ENCODE measurements around the gene WWOX.

DNA sequence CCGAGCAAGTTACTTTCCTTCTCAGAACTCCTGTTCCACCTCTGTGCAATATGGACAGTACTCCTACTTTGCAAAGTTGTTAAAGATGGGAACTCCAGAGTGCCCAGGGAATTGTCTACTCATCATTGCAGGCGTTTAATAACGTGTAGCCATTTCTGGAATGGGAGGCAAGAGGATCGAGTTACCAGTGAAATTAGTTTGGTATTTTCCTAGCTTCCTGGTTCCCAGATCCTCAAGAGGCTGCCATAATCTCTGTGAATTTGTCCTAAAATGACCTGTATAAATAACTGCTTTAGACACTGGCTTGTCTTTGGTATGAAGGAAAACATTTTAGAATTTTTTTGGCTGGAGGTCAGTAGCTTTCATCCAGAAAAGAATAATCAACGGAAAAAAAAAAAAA is 27.7 kb downstream of the WWOX start:
- TF ChIP-seq CBX2 (IDR thresholded peaks at IDR 0.05; ENCODE audit: borderline replicate concordance, low read depth) (no peak), NFE2L2 (conservative IDR thresholded peaks at IDR 0.05; ENCODE audit: low read length) (no peak), SMC3 (IDR thresholded peaks at IDR 0.05) (no peak), POLR2A (IDR thresholded peaks at IDR 0.05; ENCODE audit: low read length) (no peak), RCOR1 (IDR thresholded peaks at IDR 0.05; ENCODE audit: low read depth, low read length) (no peak), BHLHE40 (IDR thresholded peaks at IDR 0.05; ENCODE audit: low read depth, low read length) (no peak), RAD21 (conservative IDR thresholded peaks at IDR 0.05 in 1 of 2, IDR thresholded peaks at IDR 0.05 in 1 of 2) (no peak), MAFK (IDR thresholded peaks at IDR 0.05; ENCODE audit: partially characterized antibody) (no peak), PHF8 (IDR thresholded peaks at IDR 0.05; ENCODE audit: borderline replicate concordance, low read depth) (no peak), POLR2AphosphoS2 (conservative IDR thresholded peaks at IDR 0.05; ENCODE audit: low read length) (no peak)
- TF ChIP-seq, protein P1, sequence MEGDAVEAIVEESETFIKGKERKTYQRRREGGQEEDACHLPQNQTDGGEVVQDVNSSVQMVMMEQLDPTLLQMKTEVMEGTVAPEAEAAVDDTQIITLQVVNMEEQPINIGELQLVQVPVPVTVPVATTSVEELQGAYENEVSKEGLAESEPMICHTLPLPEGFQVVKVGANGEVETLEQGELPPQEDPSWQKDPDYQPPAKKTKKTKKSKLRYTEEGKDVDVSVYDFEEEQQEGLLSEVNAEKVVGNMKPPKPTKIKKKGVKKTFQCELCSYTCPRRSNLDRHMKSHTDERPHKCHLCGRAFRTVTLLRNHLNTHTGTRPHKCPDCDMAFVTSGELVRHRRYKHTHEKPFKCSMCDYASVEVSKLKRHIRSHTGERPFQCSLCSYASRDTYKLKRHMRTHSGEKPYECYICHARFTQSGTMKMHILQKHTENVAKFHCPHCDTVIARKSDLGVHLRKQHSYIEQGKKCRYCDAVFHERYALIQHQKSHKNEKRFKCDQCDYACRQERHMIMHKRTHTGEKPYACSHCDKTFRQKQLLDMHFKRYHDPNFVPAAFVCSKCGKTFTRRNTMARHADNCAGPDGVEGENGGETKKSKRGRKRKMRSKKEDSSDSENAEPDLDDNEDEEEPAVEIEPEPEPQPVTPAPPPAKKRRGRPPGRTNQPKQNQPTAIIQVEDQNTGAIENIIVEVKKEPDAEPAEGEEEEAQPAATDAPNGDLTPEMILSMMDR (IDR thresholded peaks at IDR 0.05), result no peak
- TF ChIP-seq, protein P2, sequence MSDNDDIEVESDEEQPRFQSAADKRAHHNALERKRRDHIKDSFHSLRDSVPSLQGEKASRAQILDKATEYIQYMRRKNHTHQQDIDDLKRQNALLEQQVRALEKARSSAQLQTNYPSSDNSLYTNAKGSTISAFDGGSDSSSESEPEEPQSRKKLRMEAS (IDR thresholded peaks at IDR 0.05), result no peak
